Renal cortical epithelial cell (primary cell): ENCODE data around the gene GPR155. TPM values are rescaled to one million over a fixed set of nuclear protein-coding genes. Genes with fewer than 3 reads are reported as not detected.
"Not testable (repeated sequence)": the region's sequence is repeated elsewhere in the genome, so short reads cannot be mapped to it uniquely, and the experiment has no call there.

Source experiments
- DNase-seq: peaks from one replicate; pipeline ENCODE4 v3.0.0-alpha.2; 2011; ENCODE audit warnings: low read depth
- total RNA-seq: library from RNA; depleted of rRNA; stranded (reverse); fragments of >200 nt; gene quantifications from 2 replicates; pipeline ENCODE4 v1.2.3, GENCODE V29; 2014

The GPR155 gene
- total RNA-seq, 1 donor from 2014 or later, result 7.0 TPM

- DNase-seq, result no peak
Observed at GRCh38 chr2:174490051-174490450, 3.2 kb upstream of the GPR155 start.

GRCh38 chr2:174489520-174489919 lies 2.7 kb upstream of the GPR155 start:
- DNase-seq, result not testable (repeated sequence)

GRCh38 chr2:174487820-174488162 lies 962 bp upstream of the GPR155 start:
- DNase-seq, result no peak

DNA sequence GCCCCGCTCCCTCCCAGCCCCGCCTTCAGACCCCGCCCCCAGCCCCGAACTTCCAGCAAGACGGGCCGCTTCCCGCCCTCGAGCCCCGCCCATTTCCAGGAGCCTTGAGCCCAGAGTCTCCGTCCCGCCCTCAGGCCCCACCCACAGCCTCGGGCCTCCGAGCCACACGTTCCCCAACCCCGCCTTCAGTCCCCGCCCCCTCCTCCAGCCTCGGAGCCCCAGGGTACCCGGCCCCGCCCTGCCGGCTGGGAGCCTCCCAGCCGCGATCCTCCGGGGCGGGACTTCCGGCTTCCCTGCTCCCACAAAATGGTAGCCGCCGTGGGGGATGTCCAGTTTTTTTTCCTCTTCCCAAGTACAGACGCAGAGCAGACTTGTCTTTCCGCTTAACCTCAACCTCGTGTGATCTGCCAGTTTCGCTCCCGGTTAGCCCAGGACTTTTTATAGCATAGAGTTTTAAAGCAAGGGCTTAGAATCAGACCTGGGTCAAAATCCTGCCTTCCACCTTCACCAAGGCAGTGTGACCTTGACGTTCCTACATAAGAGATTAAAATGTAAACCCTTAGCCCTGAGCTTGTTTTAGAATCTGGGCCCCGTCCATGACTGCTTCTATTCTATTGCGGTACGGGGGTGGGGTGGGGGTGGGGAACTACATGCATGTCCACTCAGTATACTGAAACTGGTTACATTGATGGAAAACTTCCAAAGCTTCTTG lies 435 bp upstream of the GPR155 start:
- DNase-seq, result peak; percentile 93

DNA sequence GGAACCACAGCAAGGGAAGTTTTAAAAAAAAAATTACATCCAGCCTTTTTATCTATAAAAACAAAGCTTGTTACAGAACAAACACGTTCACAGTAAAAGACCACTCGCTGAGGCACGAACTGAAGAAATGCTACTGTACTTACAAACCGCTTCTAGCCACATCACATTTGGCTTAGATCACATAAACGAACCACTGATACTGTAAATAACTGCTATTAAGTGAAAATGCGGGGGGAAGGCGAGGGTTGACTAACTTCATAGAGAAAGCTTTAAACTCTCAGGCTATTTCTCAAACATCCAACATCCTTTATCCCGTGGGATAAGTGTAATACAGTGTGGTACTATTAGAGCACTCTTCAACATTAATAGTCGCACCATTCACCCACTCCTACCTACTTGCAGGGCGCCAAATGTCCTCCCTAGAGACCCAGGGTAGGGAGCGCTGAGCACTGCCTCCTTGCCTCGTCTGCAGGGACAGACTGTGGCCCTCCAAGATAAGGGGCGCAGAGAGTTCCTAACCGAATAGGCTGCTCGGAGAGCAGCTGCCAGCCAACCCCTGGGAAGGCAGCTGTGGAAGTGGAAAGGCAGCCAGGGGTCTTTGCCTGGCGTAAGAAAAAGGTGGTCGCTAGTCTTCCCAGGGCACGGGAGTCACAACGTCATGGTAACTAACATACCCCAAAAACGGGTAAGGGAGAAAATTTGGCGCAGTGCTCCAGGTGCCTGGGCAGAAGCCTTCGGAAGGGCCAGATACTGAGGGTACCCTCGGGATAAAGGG lies 854 bp downstream of the GPR155 start:
- no peak for DNase-seq

DNA sequence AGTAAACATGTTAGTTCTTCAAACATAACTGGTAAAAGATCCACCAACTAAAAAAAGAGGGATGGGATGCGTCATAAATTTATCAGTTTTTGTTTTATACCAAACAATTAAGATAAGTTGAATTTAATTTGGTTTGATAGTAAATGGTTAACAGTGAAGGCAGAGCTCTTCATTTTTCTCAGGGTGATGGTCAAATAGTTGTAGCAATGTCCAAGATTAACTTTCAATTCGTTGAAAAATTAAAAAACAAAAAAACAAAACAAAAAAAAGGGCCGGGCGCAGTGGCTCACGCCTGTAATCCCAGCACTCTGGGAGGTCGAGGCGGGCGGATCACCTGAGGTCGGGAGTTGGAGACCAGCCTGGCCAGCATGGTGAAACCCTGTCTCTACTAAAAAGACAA lies 1.8 kb downstream of the GPR155 start:
- DNase-seq, result not testable (repeated sequence)

- no peak for DNase-seq
Observed at GRCh38 chr2:174484573-174484972, 2.3 kb downstream of the GPR155 start.

GRCh38 chr2:174482854-174483253 lies 4.0 kb downstream of the GPR155 start:
- DNase-seq, result no peak

DNA sequence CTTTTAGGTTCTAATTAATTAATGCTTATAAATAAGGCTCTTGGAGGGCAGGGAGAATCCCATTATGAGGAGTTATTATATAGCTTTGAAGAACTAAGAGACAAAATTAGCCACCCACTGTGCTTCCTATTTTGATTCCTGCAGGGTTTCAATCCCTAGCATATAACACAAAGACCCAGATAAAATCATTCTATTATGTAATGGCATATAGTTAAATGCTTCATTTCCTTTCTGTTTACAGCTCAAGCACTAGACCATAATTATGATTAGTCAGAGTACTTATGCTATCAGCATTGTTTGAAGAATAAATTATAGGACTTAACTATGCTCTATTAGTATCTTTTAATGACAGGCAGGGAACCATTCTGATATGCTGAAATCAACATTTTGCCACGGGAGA lies 9.1 kb downstream of the GPR155 start:
- no peak for DNase-seq

GRCh38 chr2:174473796-174474195 lies 13.0 kb downstream of the GPR155 start:
- DNase-seq, result peak; percentile 19

DNA sequence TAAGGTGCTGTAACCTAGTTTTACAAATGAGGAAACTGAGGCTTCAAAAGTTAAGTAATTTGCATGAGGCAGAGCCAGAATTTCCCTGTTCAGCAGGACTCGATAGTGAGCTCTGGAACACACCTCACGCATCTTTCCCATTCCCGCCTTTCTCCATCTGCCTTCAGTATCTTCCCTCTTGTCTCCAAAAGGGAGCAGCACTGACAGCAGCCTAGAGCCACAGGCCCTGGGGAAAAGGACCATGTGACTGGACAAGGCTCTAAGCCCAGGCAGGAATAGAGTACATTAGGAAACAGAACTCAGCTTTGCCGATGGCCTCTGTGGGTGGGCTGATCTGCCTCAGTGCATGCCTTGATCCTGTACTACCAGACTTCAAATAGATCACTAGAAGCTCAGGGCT lies 21.5 kb downstream of the GPR155 start:
- no peak for DNase-seq

- DNase-seq, result no peak
Observed at GRCh38 chr2:174461221-174461620, 25.6 kb downstream of the GPR155 start.

DNA sequence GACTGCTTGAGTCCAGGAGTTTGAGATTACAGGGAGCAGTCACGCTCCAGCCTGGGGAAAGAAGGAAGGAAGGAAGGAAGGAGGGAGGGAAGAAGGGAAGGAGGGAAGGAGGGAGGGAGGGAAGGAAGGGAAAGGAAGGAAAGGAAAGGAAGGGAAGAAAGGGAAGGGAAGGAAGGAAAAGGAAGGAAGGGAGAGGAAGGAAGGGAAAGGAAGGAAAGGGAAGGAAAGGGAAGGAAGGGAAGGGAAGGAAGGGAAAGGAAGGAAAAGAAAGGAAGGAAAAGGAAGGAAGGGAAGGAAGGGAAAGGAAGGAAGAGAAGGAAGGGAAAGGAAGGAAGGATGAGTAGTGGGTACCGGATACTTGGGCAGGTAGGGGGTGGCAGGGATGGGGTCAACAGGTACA lies 32.3 kb downstream of the GPR155 start:
- DNase-seq, result no peak

DNA sequence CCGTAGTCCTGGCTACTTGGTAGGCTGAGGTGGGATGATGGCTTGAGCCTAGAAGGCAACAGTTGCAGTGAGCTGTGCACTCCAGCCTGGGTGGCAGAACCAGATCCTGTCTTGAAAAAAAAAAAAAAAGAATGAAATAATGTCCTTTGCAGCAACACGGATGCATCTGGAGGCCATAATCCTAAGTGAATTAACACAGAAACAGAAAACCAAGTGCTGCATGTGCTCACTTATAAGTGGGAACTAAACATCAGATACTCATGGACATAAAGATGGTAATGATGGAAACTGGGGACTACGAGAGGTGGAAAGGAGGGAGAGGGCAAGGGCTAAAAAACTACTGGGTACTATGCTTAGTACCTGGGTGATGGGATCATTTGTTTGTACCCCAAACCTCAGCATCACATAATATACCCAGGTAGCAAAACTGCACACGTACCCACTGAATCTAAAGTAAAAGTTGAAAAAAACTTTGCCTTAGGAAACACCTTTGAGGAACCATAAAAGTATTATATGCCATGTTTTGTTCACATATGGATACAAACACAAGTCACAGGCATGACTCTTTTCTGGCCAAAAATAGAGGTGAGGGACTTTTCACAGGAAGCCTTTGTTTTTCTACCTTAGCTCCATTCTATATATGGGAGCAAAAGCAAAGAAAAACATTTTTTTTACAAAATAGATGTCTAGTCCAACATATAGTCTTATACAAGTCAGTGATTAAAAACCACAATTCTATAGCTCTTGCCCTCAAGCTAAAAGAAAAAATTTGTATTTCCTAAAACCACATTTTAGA lies 36.6 kb downstream of the GPR155 start:
- DNase-seq, result no peak

DNA sequence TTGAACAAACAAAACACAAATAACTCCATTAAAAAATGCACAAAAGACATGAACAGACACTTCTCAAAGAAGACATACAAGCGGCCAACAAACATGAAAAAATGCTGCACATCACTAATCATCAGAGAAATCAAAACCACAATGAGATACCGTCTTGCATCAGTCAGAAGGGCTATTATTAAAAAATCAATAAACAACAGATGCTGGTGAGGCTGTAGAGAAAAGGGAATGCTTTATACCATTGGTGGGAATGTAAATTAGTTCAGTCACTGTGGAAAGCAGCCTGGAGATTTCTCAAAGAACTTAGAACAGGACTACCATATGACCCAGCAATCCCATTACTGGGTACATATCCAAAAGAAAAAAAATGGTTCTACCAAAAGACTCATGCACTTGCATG lies 37.8 kb downstream of the GPR155 start:
- no peak for DNase-seq

DNA sequence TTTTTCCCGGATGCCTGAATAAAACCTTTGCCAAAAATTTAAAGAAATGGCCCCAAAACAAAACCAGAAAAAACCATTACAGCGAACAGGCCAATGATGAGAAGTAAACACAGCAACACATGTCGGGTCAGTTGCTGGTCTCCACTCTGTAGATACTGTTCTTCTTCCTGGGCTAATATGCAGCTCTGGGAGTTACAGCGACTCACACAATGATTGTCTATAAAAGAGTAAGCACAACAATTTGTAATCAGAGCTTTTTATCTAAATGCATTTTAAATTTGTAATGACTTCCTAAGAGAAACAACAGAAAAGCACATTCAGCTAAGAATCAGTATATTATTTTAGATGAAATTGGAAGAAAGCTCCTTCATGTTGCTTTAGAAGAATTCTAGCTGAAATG lies 40.3 kb downstream of the GPR155 start:
- DNase-seq, result no peak

DNA sequence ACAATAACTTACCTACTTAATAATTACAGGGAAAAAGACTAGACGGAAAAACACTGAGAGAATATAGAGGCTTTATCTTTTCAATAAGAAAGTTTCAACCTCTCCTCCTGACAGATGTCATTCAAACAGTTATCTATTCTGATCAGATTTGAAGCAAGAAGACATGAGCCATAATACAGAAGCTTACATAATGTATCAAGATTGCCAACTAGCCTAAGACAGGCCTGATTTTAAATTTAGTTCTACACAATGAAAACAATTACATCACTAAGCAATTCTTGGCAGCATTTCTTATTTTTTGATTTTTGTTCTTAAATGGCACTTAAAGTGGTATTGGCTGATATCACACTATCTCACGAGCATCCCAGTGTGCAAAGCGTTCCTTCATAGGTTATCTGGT lies 41.6 kb downstream of the GPR155 start:
- no peak for DNase-seq

DNA sequence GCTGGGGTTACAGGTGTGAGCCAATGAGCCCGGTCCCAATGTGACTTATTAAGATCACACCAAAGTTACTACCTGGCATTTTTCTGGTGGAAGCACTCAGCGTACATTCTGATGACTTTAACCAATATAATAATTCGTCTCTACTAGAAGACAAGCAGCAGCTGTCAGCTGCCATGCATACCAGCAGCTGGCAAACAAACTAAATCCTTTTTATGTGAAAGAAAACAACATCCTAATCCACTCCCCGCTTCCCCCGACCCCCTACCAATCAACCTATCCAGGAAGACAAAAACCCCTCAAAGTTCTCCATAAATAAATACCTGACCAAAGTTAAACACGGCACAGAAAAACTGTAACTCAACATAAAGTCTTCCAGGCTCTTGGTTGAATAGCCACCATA lies 42.1 kb downstream of the GPR155 start:
- no peak for DNase-seq

DNA sequence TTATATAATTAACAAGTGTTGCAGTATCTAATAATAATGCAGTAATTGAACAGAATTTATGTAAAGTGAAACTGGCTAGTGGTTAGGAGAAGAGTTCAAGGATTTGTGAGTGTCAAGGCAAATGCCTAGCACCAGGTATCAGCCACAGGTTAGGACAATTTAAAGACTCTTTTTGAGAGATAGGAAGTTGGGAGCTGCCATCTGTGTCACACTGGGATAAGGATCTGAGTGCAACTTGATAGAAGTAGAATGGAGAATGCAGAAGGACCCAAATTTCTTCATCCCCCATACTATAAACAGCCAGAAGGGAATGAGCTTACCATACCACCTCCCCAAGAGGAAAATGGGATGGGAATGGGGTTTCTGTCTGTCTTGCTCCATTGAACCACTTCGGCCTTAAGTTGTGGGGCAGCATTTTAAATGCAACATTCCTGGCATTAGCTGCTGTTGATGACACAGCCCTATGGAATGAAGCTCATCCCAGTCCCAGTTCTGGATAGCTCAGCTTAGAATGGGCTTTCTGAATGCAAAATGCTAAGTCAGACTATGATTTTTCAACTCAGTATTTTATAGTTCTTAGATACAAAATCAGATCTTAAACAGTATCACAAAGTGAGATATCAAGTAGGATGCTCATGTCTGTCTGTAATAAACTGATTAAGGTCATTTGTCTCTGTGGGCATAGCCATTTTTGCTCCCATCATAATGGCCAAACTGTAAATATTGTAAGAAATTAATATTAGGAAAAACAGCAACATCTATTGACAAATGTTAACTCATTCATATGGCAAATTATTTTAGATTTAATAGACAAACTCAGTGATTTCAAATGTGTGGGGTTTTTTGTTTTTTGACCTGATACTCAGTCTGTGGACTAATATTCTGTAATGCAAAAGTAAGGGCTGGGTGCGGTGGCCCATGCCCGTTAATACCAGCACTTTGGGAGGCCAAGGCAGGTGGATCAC lies 44.0 kb downstream of the GPR155 start:
- peak; percentile 92 for DNase-seq

- no peak for DNase-seq
Observed at GRCh38 chr2:174439950-174440349, 46.9 kb downstream of the GPR155 start.

- no peak for DNase-seq
Observed at GRCh38 chr2:174439323-174439722, 47.5 kb downstream of the GPR155 start.
